Fibroblast of skin of abdomen (primary cell): Measurements from ENCODE around the gene OR6C2.
"Not testable (repeated sequence)": the region's sequence is repeated elsewhere in the genome, so short reads cannot be mapped to it uniquely, and the experiment has no call there.

Source experiments
- DNase-seq: peaks from one replicate; pipeline ENCODE4 v3.0.0-alpha.2; 2013

The OR6C2 gene

DNA sequence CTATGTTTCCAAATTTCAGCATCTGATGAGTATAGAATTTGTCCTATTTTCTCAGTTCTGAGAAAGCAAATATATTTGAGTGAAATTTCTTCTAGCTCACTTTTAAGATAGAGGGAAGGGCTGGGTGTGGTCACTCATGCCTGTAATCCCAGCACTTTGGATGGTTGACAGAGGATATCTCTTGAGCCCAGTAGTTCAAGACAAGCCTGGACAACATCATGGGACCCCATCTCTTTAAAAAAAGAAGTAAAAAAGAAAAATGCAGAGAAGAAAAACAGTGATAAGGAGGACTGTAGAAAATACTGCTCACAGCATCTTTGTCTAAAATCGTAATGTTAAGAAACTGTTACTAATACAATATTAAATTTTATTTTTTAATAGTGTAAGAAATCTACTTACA is 28.4 kb downstream of the OR6C2 start:
- no peak for DNase-seq

- DNase-seq, result not testable (repeated sequence)
Observed at GRCh38 chr12:55479136-55479535, 35.3 kb downstream of the OR6C2 start.

- DNase-seq, result not testable (repeated sequence)
Observed at GRCh38 chr12:55484284-55484683, 40.4 kb downstream of the OR6C2 start.

DNA sequence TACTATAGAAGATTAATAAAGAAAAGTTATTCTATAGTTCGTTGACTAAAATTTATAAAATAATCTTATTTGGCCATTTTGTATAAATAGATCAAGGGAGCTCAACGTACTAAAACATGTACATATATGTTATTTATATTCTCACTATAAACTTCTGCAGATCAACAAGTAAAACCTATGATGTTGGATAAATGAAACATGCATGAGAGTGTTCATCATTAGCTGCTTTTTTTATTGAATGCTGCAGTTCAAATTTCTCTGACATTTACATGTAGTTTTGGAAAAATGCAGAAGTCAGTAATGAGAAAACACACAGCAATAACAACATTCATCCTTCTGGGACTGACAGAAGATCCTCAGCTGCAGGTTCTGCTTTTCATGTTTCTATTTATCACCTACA is 48.2 kb downstream of the OR6C2 start, which contains the start of gene OR6C68:
Gene OR6C68, plus strand, starts transcription at position 301 of the 400 bp plus-strand sequence. Its CDS starts 0 bp downstream, at position 301.
- DNase-seq, result no peak

DNA sequence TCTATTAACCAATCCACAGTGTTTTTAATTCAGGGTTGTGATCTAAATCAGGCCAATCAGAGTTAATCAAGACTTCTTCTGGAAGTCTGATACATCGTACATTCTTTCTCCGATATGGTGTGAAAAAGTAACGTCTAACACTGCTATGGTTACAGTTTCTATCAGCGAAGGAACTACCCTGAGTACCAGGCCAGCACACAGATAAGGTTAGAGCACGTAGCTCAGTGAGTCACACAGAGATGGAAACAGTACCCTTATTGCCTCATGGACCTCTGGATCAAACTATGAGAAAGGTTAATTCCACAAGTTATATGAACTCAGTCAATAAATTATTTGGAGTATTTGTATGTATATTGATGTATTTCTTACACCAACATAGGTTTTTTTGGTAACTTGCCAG is 51.6 kb downstream of the OR6C2 start:
- DNase-seq, result no peak

GRCh38 chr12:55499231-55499630 is 55.4 kb downstream of the OR6C2 start:
- no peak for DNase-seq

GRCh38 chr12:55499810-55500252 is 56.0 kb downstream of the OR6C2 start:
- DNase-seq, result no peak

DNA sequence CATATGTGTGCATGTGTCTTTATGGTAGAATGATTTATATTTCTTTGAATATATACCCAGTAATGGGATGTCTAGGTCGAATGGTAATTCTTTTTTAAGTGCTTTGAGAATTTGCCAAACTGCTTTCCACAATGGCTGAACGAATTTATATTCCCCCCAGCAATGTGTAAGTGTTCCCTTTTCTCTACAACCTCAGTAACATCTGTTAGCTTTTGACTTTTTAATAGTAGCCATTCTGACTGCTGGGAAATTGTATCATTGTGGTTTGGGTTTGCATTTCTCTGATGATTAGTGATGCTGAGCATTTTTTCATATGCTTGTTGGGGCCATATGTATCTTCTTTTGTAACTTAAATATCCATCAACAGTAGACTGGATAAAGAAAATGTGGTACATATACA is 57.7 kb downstream of the OR6C2 start:
- no peak for DNase-seq
